ENCODE measurements around the gene GPR82.
"Not testable (repeated sequence)": the region's sequence is repeated elsewhere in the genome, so short reads cannot be mapped to it uniquely, and the experiment has no call there.

Gene GPR82

GRCh38 chrX:41716767-41717473 lies 7.1 kb upstream of the GPR82 start:
- Histone ChIP-seq H3K27ac (no peak overlapping the region), H3K4me3 (no peak overlapping the region)

- Histone ChIP-seq H3K27ac (no peak overlapping the region), H3K4me3 (no peak overlapping the region)
Observed at GRCh38 chrX:41718481-41719235, 5.3 kb upstream of the GPR82 start.

- not testable (repeated sequence) for H3K4me3 ChIP-seq
- H3K27ac ChIP-seq: peak overlapping the region in 1 of 21 experiments; percentile 14
Observed at GRCh38 chrX:41719610-41720009, 4.4 kb upstream of the GPR82 start.

DNA sequence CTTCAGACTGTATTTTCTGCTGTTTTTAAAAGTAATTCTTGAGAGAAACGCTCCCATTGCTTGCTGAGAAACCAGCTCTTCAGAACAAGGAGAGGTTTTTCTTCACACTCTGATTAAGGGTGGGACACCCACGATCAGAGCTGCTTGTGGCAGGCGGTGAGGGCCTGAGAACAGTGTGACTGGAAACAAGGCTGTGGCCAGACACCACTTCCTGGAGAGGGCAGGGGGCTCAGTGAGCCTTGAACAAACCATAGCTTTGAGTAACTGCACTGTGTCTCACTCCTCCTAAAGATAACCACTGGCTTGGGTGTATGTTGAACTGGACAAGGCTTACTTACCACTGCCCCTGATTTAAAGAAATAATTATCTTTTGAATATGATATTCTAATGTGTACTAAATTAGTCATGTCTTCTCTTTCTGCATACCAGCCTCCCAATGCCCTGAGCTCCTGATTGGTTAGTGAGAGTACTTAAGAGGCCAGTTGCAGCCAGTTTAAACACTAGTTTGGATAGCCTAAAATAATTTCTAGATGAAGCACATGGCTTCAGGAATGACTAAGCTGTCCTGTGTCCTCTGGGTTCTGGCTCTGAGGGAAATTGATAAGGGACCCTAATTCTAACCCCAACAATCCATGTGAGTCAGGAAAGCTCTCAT lies 3.7 kb upstream of the GPR82 start:
- H3K27ac ChIP-seq: no peak overlapping the region
- no peak overlapping the region for H3K4me3 ChIP-seq

DNA sequence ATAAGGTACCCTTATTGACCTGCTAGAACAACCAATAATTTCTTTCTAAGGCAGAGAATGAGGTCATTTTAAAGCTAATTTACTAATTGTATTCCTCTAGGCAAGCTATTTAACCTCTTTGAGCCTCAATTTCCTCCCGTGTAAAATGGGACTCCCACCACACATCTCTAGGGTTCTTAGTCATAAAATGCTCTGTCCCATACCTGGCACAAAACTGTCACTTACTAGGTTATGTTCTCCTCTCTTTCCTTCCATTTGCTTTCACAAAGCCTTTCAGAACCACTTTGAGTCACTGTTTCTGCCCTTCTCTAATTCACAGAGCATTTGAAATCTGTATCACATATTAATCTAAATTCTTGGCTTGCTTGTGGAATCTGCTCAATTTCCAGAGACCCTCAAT lies 2.4 kb upstream of the GPR82 start:
- Histone ChIP-seq H3K4me3 (no peak overlapping the region), H3K27ac (no peak overlapping the region)

DNA sequence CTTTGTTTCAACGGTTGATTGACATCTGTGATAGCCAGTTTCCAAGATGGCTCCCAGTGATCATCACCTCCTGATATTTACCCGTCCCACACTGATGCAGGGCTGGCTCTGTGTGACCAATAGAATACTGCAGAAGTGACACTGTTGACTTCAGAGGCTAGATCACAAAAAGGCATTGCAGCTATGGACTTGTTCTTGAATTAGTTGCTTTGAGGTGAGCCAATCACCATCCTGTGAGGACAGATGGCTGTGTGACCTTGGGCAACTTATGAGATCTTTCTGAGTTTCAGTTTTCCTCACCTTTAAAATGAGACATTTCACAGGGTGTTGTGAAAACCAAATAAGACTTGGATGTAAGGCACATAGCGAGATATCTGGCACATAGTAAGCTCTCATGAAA lies 1.8 kb upstream of the GPR82 start:
- H3K4me3 ChIP-seq: no peak overlapping the region
- no peak overlapping the region for H3K27ac ChIP-seq

DNA sequence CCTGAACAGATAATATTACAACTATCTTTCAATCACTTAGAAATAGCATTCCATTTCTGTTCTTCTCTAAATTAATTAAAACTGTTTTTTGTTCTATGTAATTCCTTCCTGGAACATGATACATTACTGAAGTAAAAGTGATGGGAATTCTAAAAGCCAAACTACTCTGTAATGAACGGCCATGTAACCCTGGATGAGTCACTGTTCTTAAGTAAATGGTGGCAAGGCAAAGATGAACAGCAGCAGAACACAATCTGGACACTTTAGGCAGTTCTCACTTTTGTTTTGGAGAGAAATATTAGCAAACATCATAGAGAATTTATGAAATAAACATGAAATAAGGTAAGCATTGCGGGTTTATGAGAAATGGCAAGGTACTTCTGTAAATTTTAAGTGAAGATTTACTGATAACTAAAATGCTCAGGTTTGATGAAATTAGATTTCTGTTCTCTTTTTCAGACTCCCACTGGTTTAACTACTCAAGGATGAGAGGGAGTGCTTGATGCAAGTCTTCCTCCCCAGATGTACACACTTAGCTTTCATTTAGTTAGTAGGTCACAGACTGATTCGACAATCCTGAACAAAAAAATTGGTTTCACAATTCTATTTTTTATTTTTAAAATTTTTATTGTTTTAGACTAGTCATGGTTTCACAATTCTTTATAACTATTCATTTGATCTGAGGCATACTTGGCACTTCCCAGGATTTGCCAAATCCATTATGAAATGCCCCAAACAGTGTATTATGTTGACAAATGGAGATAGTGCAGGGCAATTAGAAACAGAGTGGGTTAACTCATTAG lies 964 bp upstream of the GPR82 start:
- Histone ChIP-seq H3K27ac (peak overlapping the region in 1 of 21 experiments; percentile 9), H3K4me3 (no peak overlapping the region)

- Histone ChIP-seq H3K4me3 (no peak overlapping the region), H3K27ac (no peak overlapping the region)
Observed at GRCh38 chrX:41728125-41728524, 4.1 kb downstream of the GPR82 start.

GRCh38 chrX:41730081-41730480 lies 6.1 kb downstream of the GPR82 start:
- no peak overlapping the region for H3K27ac ChIP-seq
- H3K4me3 ChIP-seq: no peak overlapping the region

- H3K4me3 ChIP-seq: no peak overlapping the region
Observed at GRCh38 chrX:41732260-41732659, 8.3 kb downstream of the GPR82 start.

GRCh38 chrX:41733939-41734338 lies 10.0 kb downstream of the GPR82 start:
- peak overlapping the region in 1 of 21 experiments; percentile 12 for H3K27ac ChIP-seq
- no peak overlapping the region for H3K4me3 ChIP-seq

More at GRCh38 chrX:41732260-41732659, 8.3 kb downstream of the GPR82 start:
- H3K27ac ChIP-seq: no peak overlapping the region

GRCh38 chrX:41734530-41734929 lies 10.5 kb downstream of the GPR82 start:
- Histone ChIP-seq H3K4me3 (no peak overlapping the region), H3K27ac (peak overlapping the region in 1 of 21 experiments; percentile 12)

GRCh38 chrX:41737065-41737464 lies 13.1 kb downstream of the GPR82 start:
- H3K4me3 ChIP-seq: no peak overlapping the region
- no peak overlapping the region for H3K27ac ChIP-seq

DNA sequence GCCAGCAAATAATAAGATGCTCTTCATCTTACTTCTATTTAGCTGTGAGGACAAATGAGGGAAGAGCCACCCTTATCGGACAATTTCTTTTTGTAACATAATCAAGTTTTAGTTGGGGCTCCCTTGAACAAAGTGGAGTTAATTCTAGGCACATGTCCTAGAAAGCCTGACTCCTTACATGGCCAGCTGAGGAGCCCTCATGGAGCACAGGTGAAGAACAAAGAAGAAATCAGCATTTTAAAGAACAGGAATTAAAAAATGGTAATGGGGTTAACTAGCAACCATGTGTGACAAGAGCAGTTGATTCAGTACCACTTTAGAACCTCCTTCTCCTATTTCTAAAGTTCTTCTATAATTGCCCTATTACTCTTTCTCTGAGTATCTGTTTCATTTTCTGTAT lies 15.9 kb downstream of the GPR82 start:
- H3K4me3 ChIP-seq: no peak overlapping the region
- H3K27ac ChIP-seq: no peak overlapping the region

DNA sequence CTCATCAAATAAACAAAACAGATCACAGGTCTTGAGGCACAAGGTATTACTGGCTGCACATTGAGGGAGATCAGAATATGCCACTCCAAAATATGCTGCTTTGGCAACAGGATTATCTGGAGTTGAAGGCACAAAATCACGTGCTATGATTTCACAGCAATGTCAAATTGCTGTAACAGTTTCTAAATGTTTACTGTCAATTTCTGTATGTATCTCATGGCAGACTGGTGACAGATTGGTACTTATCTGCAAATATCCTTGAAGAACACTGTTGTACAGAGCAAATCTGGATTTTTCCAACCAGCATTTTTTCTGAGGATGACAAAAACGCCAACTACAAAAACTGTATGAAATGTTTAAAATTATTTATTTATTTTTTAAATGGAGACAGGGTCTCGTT lies 26.7 kb downstream of the GPR82 start:
- H3K27ac ChIP-seq: no peak overlapping the region

DNA sequence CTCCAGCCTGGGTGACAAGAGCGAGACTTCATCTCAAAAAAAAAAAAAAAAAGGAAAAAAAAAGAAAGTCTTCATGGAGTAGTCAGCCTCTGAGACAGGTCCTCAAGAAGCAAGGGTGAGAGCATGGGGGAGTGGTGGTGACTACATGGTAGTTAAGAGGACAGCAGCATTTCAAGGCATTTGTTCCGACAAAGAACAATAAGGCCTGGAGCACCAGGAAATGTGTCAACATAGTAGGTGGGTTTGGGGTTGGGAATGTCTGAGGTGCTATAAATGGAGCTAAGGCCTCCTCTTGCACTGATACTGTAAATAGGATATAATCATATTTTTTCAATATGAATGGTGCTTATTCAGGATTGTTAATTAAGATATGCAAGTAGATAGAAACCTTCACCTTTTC lies 34.4 kb downstream of the GPR82 start:
- no peak overlapping the region for H3K27ac ChIP-seq
- H3K4me3 ChIP-seq: no peak overlapping the region

More for the DNA sequence above, 26.7 kb downstream of the GPR82 start:
- no peak overlapping the region for H3K4me3 ChIP-seq

GRCh38 chrX:41759817-41760216 lies 35.8 kb downstream of the GPR82 start:
- Histone ChIP-seq H3K27ac (no peak overlapping the region), H3K4me3 (no peak overlapping the region)

DNA sequence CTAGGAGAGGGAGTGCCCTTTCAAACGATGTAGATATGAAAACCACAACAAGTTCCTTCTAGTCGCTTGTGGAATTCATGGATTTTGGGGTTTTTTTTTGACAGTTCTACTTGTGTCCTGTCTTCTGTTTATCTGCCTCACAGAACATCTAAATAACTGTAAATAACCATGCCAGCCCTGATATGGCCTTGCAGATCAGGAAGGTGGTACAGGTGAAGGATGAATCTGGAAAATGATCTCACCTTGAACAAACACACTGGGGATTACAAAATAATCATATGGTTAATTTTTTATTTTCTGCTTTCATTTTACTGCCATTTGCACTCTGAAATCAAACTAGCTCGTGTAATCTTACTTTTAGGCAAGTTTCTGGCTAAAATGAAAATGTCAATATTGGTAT lies 37.2 kb downstream of the GPR82 start:
- no peak overlapping the region for H3K4me3 ChIP-seq
- H3K27ac ChIP-seq: no peak overlapping the region

DNA sequence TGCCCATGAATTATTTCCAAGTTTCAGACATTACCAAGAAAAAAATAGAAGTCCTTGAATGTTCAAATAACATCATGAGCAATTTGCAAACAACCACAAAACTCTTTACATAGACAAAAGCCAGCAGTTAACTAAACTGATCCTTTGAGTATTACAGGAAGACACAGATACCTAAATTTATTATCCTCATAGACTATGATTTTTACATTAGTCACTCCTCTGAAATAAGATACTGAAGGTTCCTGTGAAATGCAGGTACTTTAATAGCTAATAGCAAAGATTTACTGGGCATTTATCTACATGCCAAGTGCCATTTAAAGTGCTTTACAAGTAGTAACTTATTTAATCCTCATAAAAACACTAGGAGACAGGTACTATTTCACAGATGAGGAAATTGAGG lies 37.7 kb downstream of the GPR82 start:
- H3K4me3 ChIP-seq: no peak overlapping the region
- no peak overlapping the region for H3K27ac ChIP-seq

GRCh38 chrX:41779030-41779564 lies 55.1 kb downstream of the GPR82 start:
- no peak overlapping the region for H3K4me3 ChIP-seq
- no peak overlapping the region for H3K27ac ChIP-seq
